ENCODE measurements around the gene LCORL. TPM values are rescaled to one million over a fixed set of nuclear protein-coding genes. Genes with fewer than 3 reads are reported as not detected.

The LCORL gene
- total RNA-seq, 1 experiment from 2014 or later: 14.1 TPM

DNA sequence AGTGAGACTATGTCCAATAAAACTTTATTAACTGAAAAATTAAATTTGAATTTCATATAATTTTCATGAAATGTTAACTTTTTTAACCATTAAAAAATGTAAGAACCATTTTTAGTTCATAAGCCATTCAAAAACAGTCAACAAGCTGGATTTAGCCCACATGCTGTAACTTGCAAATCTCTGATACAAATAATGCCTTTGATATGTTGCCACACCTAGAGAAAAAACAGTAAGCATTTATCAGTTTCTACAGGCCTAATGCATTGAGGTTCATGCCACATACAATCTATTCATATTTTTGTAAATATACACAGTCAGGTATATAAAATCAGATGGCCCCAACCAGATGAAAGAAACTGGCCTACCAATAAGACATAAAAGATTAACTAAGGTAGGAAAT is 52.8 kb downstream of the LCORL start:
- no peak for DNase-seq (ENCODE audit: unreplicated experiment)
- H3K36me3 Mint-ChIP-seq (ENCODE audit: insufficient read depth, unreplicated experiment): no peaks in the 10 kb centered on the region
- CTCF ChIA-PET: no interaction called here
- no peaks in the 10 kb centered on the region for H3K4me1 Mint-ChIP-seq (ENCODE audit: insufficient read depth, unreplicated experiment)
- no peak overlapping the region for H3K27ac Mint-ChIP-seq (ENCODE audit: low read depth, unreplicated experiment)
- BruUV-seq (replicated peaks): no TSS peak
- POLR2A ChIA-PET: no interaction called here
- intact Hi-C loops (cut with micrococcal nuclease): no loop called here
- TF ChIP-seq, protein P1, sequence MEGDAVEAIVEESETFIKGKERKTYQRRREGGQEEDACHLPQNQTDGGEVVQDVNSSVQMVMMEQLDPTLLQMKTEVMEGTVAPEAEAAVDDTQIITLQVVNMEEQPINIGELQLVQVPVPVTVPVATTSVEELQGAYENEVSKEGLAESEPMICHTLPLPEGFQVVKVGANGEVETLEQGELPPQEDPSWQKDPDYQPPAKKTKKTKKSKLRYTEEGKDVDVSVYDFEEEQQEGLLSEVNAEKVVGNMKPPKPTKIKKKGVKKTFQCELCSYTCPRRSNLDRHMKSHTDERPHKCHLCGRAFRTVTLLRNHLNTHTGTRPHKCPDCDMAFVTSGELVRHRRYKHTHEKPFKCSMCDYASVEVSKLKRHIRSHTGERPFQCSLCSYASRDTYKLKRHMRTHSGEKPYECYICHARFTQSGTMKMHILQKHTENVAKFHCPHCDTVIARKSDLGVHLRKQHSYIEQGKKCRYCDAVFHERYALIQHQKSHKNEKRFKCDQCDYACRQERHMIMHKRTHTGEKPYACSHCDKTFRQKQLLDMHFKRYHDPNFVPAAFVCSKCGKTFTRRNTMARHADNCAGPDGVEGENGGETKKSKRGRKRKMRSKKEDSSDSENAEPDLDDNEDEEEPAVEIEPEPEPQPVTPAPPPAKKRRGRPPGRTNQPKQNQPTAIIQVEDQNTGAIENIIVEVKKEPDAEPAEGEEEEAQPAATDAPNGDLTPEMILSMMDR (IDR thresholded peaks at IDR 0.05; ENCODE audit: unreplicated experiment): no peak
- H3K4me3 Mint-ChIP-seq (ENCODE audit: unreplicated experiment): no peak overlapping the region
- no peaks in the 10 kb centered on the region for H3K9me3 Mint-ChIP-seq (ENCODE audit: unreplicated experiment)
- H3K27me3 Mint-ChIP-seq (ENCODE audit: insufficient read depth, unreplicated experiment): no peaks in the 10 kb centered on the region

DNA sequence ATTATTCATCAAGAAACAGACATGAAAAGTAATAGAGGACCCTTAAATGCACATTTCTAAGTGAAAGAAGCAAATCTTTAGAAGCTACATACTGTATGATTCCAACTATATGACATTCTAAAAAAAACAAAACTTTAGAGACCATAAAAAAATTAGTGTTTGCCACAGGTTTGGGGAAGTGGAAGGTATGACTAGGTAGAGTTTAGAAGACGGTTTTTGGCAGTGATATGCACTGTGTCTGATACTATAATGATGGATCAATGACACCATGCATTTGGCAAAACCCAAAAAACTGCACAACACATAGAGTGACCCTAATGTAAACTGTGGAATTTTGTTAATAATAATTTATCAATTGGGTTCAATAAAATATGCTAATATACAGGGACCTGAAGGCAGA is 54.5 kb downstream of the LCORL start:
- H3K27me3 Mint-ChIP-seq (ENCODE audit: insufficient read depth, unreplicated experiment): no peaks in the 10 kb centered on the region
- DNase-seq (ENCODE audit: unreplicated experiment): no peak
- H3K4me1 Mint-ChIP-seq (ENCODE audit: insufficient read depth, unreplicated experiment): no peaks in the 10 kb centered on the region
- H3K4me3 Mint-ChIP-seq (ENCODE audit: unreplicated experiment): no peak overlapping the region
- CTCF ChIA-PET: no interaction called here
- no peaks in the 10 kb centered on the region for H3K9me3 Mint-ChIP-seq (ENCODE audit: unreplicated experiment)
- no TSS peak for BruUV-seq (replicated peaks)
- POLR2A ChIA-PET: no interaction called here
- intact Hi-C loops (cut with micrococcal nuclease): no loop called here
- no peak overlapping the region for H3K27ac Mint-ChIP-seq (ENCODE audit: low read depth, unreplicated experiment)
- TF ChIP-seq, protein P1 (IDR thresholded peaks at IDR 0.05; ENCODE audit: unreplicated experiment): no peak
- peaks cover under 1% of the 10 kb centered on the region for H3K36me3 Mint-ChIP-seq (ENCODE audit: insufficient read depth, unreplicated experiment)

DNA sequence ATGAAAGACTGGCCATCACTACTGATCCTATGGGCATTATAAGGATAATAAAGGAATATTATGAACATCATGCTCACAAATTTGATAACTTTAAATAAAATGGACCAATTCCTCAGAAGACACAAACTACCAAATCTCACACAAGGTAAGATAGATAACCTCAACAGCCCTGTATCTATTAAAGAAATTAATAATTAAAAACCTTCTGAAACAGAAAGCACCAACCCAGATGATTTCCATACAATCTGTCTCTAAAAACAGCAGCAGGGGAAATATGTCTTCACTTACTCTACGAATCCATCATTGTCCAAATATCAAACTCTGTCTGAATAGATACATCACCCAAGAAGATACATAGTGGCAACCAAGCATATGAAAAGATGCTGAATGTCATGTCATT is 55.2 kb downstream of the LCORL start:
- TF ChIP-seq, protein P1 (IDR thresholded peaks at IDR 0.05; ENCODE audit: unreplicated experiment): no peak
- Mint-ChIP-seq H3K27ac (ENCODE audit: low read depth, unreplicated experiment) (no peak overlapping the region), H3K27me3 (ENCODE audit: insufficient read depth, unreplicated experiment) (no peaks in the 10 kb centered on the region), H3K4me3 (ENCODE audit: unreplicated experiment) (no peak overlapping the region), H3K36me3 (ENCODE audit: insufficient read depth, unreplicated experiment) (peaks cover 8% of the 10 kb centered on the region), H3K9me3 (ENCODE audit: unreplicated experiment) (no peaks in the 10 kb centered on the region), H3K4me1 (ENCODE audit: insufficient read depth, unreplicated experiment) (no peaks in the 10 kb centered on the region)
- ChIA-PET CTCF (interaction anchor here (0.6 kb wide), 1 partner anchor 61 kb away, joined by 5 read pairs; no protein-coding TSS in a partner anchor), POLR2A (no interaction called here)
- no peak for DNase-seq (ENCODE audit: unreplicated experiment)
- no TSS peak for BruUV-seq (replicated peaks)
- intact Hi-C loops (cut with micrococcal nuclease): no loop called here

DNA sequence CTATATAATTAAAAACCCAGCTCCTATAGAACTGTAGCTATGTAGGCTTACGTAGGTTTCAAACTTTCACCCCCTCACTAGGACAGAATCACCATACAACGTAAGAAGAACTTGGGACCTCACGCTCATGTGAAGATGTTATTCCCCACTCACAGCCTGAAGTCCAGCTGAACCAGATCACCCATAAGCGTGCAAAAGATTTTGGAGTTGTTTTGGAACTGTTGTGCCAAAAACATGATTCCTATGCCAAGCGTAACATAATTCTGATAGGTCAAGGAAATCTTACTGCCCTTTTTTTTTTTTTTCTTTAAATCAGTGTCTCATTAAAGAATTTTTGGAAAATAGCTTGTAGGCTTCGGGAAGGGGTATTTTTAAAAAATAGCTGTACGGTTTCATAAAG is 57.0 kb downstream of the LCORL start:
- no peak overlapping the region for H3K27ac Mint-ChIP-seq (ENCODE audit: low read depth, unreplicated experiment)
- DNase-seq (ENCODE audit: unreplicated experiment): no peak
- POLR2A ChIA-PET: no interaction called here
- TF ChIP-seq, protein P1 (IDR thresholded peaks at IDR 0.05; ENCODE audit: unreplicated experiment): no peak
- CTCF ChIA-PET: interaction anchor here (0.7 to 0.8 kb wide), 2 partner anchors 297 to 314 kb away, joined by 3 read pairs; no protein-coding TSS in a partner anchor
- no peaks in the 10 kb centered on the region for H3K9me3 Mint-ChIP-seq (ENCODE audit: unreplicated experiment)
- no peaks in the 10 kb centered on the region for H3K4me1 Mint-ChIP-seq (ENCODE audit: insufficient read depth, unreplicated experiment)
- no peak overlapping the region for H3K4me3 Mint-ChIP-seq (ENCODE audit: unreplicated experiment)
- H3K27me3 Mint-ChIP-seq (ENCODE audit: insufficient read depth, unreplicated experiment): no peaks in the 10 kb centered on the region
- intact Hi-C loops (cut with micrococcal nuclease): no loop called here
- BruUV-seq (replicated peaks): no TSS peak
- H3K36me3 Mint-ChIP-seq (ENCODE audit: insufficient read depth, unreplicated experiment): peaks cover 10% of the 10 kb centered on the region

Measured in MCF 10A (cell line).